Right lobe of liver (tissue), 6 donors: ENCODE measurements around the gene MYL1. TPM values are rescaled to one million over a fixed set of nuclear protein-coding genes. Genes with fewer than 3 reads are reported as not detected.

Experiments
- ATAC-seq, 4 donors: fragments of 200-7000 bp; cut with Tn5 transposase; one replicate each; pipeline ENCODE4 v1.9.1; 2020; ENCODE audit warnings: mild to moderate bottlenecking in 4 of 4, moderate library complexity in 4 of 4
- DNase-seq, 3 donors: peaks; one replicate each; pipeline ENCODE4 v3.0.0-alpha.2; 2020
- H3K27ac ChIP-seq, 3 donors: fragments of 200-600 bp; one replicate each; pipeline ENCODE4 v1.8.0; 2022
- H3K27me3 ChIP-seq, 2 donors: fragments of 200-600 bp; one replicate each; pipeline ENCODE4 v1.8.0; 2022
- H3K36me3 ChIP-seq, 4 donors: fragments of 200-600 bp; sonication (generic) in 1 of 4; one replicate each; pipeline versions ENCODE4 v1.5.1 to v1.8.0; 2017 to 2022; ENCODE audit warnings: control low read depth in 1 of 4
- H3K4me1 ChIP-seq, 4 donors: fragments of 200-600 bp; sonication (generic) in 1 of 4; one replicate each; pipeline versions ENCODE4 v1.5.1 to v1.8.0; 2017 to 2022; ENCODE audit warnings: control low read depth in 1 of 4
- H3K4me3 ChIP-seq, 3 donors: fragments of 200-600 bp; one replicate each; pipeline ENCODE4 v1.8.0; 2022
- H3K9me3 ChIP-seq, 4 donors: fragments of 200-600 bp; sonication (generic) in 1 of 4; one replicate each; pipeline versions ENCODE4 v1.5.1 to v1.8.0; 2017 to 2022; ENCODE audit warnings: control low read depth in 1 of 4
- CTCF ChIP-seq, 4 donors: fragments of 200-600 bp in 3 of 4; fragments of 450-650 bp in 1 of 4; IDR thresholded peaks; one replicate each; pipeline versions ENCODE4 v1.5.1 to v1.8.0; 2016 to 2022; ENCODE audit warnings: antibody characterized with exemption in 4 of 4, mild to moderate bottlenecking in 2 of 4
- POLR2A ChIP-seq: fragments of 450-650 bp; IDR thresholded peaks from one replicate; pipeline ENCODE4 v1.6.1; 2017; ENCODE audit warnings: antibody characterized with exemption, mild to moderate bottlenecking
- WGBS: methylation state at CpG from one replicate; pipeline ENCODE4 v1.1.6; 2018; ENCODE audit warnings: low coverage, low lambda C conversion rate; ENCODE audit not compliant: insufficient coverage; ENCODE audit errors: missing lambda C conversion rate; 5-methylcytosine and 5-hydroxymethylcytosine counted together
- intact Hi-C, 2 donors: fragments of 100-400 bp; cut with DNase I; formaldehyde crosslinking; loops; one replicate each; pipeline versions ENCODE4 v1.11.2 to v1.14.1; 2022
- total RNA-seq, 6 experiments: library from RNA; depleted of rRNA in 2 of 6; stranded (reverse); fragments of >200 nt in 2 of 6; fragmentation: NEBNext Ultra II Directional in 3 of 6; extraction: Animal tissue kit (Norgen Biotek cat#: 25700) in 3 of 6; gene quantifications; one replicate each; pipeline versions ENCODE4 v1.1.0 to v1.2.4, GENCODE V29; 2016 to 2023
- donor health status: DM: no; HTN: yes; CAD: no.
- donor health status: DM: no; HTN: no; CAD: no.
- donor health status: DM: no; HTN: no; CAD: no.
- donor health status: DM: no; HTN: yes; CAD: no.
- donor health status: DM: no; HTN: yes; CAD: no.

The MYL1 gene
- total RNA-seq, 6 experiments from 2014 or later = 0.28 to 1.3 TPM; not detected in 4

GRCh38 chr2:210302326-210302725 is 12.6 kb downstream of the MYL1 start:
- no peaks in the 10 kb centered on the region for H3K27me3 ChIP-seq
- H3K9me3 ChIP-seq = no peaks in the 10 kb centered on the region
- intact Hi-C loops = no loop called here
- DNase-seq (no peak), ATAC-seq (no peak)
- TF ChIP-seq POLR2A (no peak), CTCF (IDR thresholded peaks at IDR 0.05) (no peak)
- no peaks in the 10 kb centered on the region for H3K4me1 ChIP-seq
- no peaks in the 10 kb centered on the region for H3K36me3 ChIP-seq
- no peak overlapping the region for H3K27ac ChIP-seq
- WGBS = 30% methylated on average over 3 of the region's 3 CpGs
- no peak overlapping the region for H3K4me3 ChIP-seq

GRCh38 chr2:210299866-210300373 is 15.1 kb downstream of the MYL1 start:
- intact Hi-C loops = no loop called here
- DNase-seq (no peak), ATAC-seq (no peak)
- Histone ChIP-seq H3K27ac (no peak overlapping the region), H3K27me3 (no peaks in the 10 kb centered on the region), H3K9me3 (no peaks in the 10 kb centered on the region), H3K36me3 (no peaks in the 10 kb centered on the region), H3K4me3 (no peak overlapping the region), H3K4me1 (no peaks in the 10 kb centered on the region)
- TF ChIP-seq CTCF (IDR thresholded peaks at IDR 0.05) = no peak
- 48% methylated on average over 3 of the region's 3 CpGs for WGBS

- WGBS = 53% methylated on average over 2 of the region's 2 CpGs
- no peaks in the 10 kb centered on the region for H3K27me3 ChIP-seq
- DNase-seq (no peak), ATAC-seq (no peak)
- no peaks in the 10 kb centered on the region for H3K36me3 ChIP-seq
- H3K27ac ChIP-seq = no peak overlapping the region
- H3K9me3 ChIP-seq = no peaks in the 10 kb centered on the region
- intact Hi-C loops = no loop called here
- H3K4me3 ChIP-seq = no peak overlapping the region
- H3K4me1 ChIP-seq = no peaks in the 10 kb centered on the region
- TF ChIP-seq CTCF (IDR thresholded peaks at IDR 0.05) = no peak
- TF ChIP-seq POLR2A = no peak
Observed at GRCh38 chr2:210288408-210288807, 26.6 kb downstream of the MYL1 start.

GRCh38 chr2:210287301-210287700 is 27.7 kb downstream of the MYL1 start:
- no peaks in the 10 kb centered on the region for H3K4me1 ChIP-seq
- TF ChIP-seq CTCF (IDR thresholded peaks at IDR 0.05) (no peak), POLR2A (no peak)
- no peaks in the 10 kb centered on the region for H3K9me3 ChIP-seq
- DNase-seq (no peak), ATAC-seq (no peak)
- intact Hi-C loops = no loop called here
- no peaks in the 10 kb centered on the region for H3K27me3 ChIP-seq
- H3K27ac ChIP-seq = no peak overlapping the region
- no peak overlapping the region for H3K4me3 ChIP-seq
- H3K36me3 ChIP-seq = no peaks in the 10 kb centered on the region

GRCh38 chr2:210286123-210286680 is 28.8 kb downstream of the MYL1 start:
- no peaks in the 10 kb centered on the region for H3K36me3 ChIP-seq
- H3K9me3 ChIP-seq = no peaks in the 10 kb centered on the region
- H3K4me1 ChIP-seq = no peaks in the 10 kb centered on the region
- intact Hi-C loops = no loop called here
- H3K27me3 ChIP-seq = no peaks in the 10 kb centered on the region
- no peak overlapping the region for H3K27ac ChIP-seq
- ATAC-seq (no peak), DNase-seq (no peak)
- no peak for TF ChIP-seq POLR2A
- TF ChIP-seq CTCF (IDR thresholded peaks at IDR 0.05) = no peak
- H3K4me3 ChIP-seq = no peak overlapping the region
